OCI-LY7 (cell line): ENCODE data around the gene NPC2.

Source experiments
- EZH2phosphoT487 ChIP-seq: fragments of 200-600 bp; sonication (generic); IDR thresholded peaks from 2 replicates; pipeline ENCODE4 v1.6.1; 2018; ENCODE audit warnings: low read depth, borderline replicate concordance, mild to moderate bottlenecking, mixed run types, antibody characterized with exemption, low read length, moderate library complexity, mixed read lengths
- TF ChIP-seq, protein P1 (sequence below): fragments of 200-600 bp; sonication (generic); conservative IDR thresholded peaks from 2 replicates; pipeline ENCODE4 v1.5.1; 2014; ENCODE audit warnings: mild to moderate bottlenecking, antibody characterized with exemption, low read length, moderate library complexity, mixed read lengths

DNA sequence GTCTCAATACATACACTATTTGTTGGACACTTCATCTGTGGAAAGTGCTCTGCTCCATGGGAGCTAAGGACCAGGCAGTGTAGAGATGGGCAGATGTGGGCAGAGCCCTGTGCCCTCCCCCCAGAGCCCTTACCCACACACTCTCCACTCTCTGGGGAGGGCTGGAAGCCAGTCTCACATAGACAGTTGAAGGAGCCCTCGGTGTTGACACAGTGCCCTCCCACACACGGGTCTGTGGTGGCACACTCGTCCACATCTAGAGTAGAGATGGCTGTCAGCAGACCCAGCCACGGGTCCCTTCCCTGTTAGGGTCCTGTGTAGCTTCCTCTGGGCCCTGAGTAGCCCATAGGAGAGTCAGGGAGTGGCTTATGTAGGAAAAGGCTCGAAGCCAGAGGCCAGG lies 14.7 kb upstream of the NPC2 start:
- TF ChIP-seq, protein P1, sequence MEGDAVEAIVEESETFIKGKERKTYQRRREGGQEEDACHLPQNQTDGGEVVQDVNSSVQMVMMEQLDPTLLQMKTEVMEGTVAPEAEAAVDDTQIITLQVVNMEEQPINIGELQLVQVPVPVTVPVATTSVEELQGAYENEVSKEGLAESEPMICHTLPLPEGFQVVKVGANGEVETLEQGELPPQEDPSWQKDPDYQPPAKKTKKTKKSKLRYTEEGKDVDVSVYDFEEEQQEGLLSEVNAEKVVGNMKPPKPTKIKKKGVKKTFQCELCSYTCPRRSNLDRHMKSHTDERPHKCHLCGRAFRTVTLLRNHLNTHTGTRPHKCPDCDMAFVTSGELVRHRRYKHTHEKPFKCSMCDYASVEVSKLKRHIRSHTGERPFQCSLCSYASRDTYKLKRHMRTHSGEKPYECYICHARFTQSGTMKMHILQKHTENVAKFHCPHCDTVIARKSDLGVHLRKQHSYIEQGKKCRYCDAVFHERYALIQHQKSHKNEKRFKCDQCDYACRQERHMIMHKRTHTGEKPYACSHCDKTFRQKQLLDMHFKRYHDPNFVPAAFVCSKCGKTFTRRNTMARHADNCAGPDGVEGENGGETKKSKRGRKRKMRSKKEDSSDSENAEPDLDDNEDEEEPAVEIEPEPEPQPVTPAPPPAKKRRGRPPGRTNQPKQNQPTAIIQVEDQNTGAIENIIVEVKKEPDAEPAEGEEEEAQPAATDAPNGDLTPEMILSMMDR: no peak
- no peak for TF ChIP-seq EZH2phosphoT487
